ENCODE results near the gene TMEM44.
"Not testable (repeated sequence)": the region's sequence is repeated elsewhere in the genome, so short reads cannot be mapped to it uniquely, and the experiment has no call there.

Gene TMEM44

GRCh38 chr3:194549853-194550252 is 83.4 kb downstream of the TMEM44 start:
- DNase-seq: no peak

GRCh38 chr3:194548346-194549321 is 84.6 kb downstream of the TMEM44 start:
- DNase-seq: peak; percentile 53

- no peak for DNase-seq
Measured at GRCh38 chr3:194547042-194547441, 86.2 kb downstream of the TMEM44 start.

- DNase-seq: not testable (repeated sequence)
Measured at GRCh38 chr3:194545538-194545937, 87.7 kb downstream of the TMEM44 start.

GRCh38 chr3:194543550-194543949 is 89.7 kb downstream of the TMEM44 start:
- no peak for DNase-seq

- DNase-seq: no peak
Measured at GRCh38 chr3:194541483-194541882, 91.7 kb downstream of the TMEM44 start.

GRCh38 chr3:194540274-194540905 is 92.8 kb downstream of the TMEM44 start:
- DNase-seq: no peak

- DNase-seq: no peak
Measured at GRCh38 chr3:194539498-194539897, 93.7 kb downstream of the TMEM44 start.

- peak; percentile 42 for DNase-seq
Measured at GRCh38 chr3:194537732-194538247, 95.4 kb downstream of the TMEM44 start.

Measured in left hindlimb (tissue), 1 donor.